Right ventricle myocardium inferior (tissue), 1 donor: ENCODE measurements around the gene MAPK14. TPM values are rescaled to one million over a fixed set of nuclear protein-coding genes. Genes with fewer than 3 reads are reported as not detected.
"Not testable (repeated sequence)": the region's sequence is repeated elsewhere in the genome, so short reads cannot be mapped to it uniquely, and the experiment has no call there.

Experiments used
- ATAC-seq: fragments of 200-7000 bp; cut with Tn5 transposase; one replicate; pipeline ENCODE4 v1.9.1; 2020; ENCODE audit warnings: mild to moderate bottlenecking, moderate library complexity
- DNase-seq: peaks from one replicate; pipeline ENCODE4 v3.0.0; 2021; ENCODE audit errors: missing footprints
- intact Hi-C: fragments of 100-400 bp; cut with DNase I; formaldehyde crosslinking; loops from one replicate; pipeline ENCODE4 v1.11.0; 2022
- total RNA-seq: library from RNA; stranded (reverse); fragmentation: NEBNext Ultra II Directional; extraction: Animal tissue kit (Norgen Biotek cat#: 25700); gene quantifications from one replicate; pipeline ENCODE4 v1.2.1, GENCODE V29; 2021
- donor health status: DM: no; HTN: yes; CAD: no; lungs with severe emphysema.

The MAPK14 gene
- total RNA-seq, 1 donor from 2014 or later: 27.1 TPM

DNA sequence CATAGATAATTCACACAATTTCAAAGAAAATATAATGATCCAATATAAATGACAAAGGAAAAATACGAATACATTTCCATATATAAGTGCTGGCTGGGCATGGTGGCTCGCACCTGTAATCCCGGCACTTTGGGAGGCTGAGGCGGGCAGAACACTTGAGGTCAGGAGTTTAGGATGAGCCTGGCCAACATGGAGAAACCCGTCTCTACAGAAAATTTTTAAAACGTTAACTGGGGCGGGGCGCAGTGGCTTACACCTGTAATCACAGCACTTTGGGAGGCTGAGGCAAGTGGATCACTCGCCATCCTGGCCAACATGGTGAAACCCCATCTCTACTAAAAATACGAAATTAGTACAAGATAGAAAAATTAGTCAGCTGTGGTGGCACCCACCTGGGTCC is 87.8 kb downstream of the MAPK14 start:
- DNase-seq (no peak), ATAC-seq (no peak)
- intact Hi-C loops: no loop called here

DNA sequence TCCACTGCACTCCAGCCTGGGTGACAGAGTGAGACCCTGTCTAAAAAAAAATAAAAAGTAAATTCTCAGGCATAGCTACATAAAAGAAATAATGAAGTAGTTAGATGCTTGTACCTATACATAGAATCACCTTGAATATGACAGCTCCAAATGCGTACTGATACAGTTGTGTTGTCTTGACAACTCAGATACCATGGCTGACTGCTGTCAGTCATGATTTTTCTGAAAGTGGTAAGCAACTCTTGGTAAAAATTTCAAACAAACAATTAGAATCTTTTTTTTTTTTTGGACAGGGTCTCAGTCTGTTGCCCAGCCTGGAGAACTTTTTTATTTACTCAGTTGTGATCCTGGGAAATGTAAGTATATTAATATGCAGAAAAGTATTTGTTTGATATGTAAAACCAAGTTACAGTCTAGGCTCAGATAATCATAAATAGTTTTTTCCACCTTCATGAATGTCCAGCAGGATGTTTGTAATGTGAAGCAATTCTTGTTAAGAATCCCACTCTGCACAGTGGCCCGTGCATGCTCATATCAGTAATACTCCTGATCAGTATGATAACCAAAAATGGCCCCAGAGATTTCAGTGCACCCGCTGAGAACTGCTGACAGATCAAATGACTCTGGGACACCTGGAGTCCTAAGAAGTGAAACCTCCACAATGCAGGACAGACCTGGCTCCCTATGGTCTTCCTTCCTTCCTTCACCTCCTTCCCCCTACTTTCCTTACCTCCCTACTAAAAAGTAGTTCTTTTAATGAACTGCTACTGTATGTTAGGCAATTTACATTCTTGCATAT is 88.7 kb downstream of the MAPK14 start:
- DNase-seq (no peak), ATAC-seq (no peak)
- intact Hi-C loops: no loop called here

DNA sequence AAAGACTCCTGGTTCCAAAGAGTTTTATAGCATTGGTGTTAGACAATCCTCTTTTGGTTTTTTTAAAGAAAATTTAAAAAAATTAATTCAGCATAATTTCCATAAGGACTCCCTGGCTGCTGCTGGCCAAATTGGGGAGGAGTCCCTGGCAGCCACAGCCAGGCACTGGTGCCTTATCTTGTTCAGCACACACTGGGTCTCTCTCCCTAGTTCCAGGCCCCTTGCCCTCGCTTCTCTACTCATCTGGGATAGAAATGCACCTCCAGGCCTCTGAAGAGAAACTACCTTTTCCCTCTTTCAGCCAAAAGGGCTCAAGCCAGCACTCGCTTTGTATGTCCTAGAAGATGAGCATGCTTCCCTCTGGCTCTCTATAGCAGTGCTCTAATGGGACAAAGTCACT is 89.3 kb downstream of the MAPK14 start:
- intact Hi-C loops: no loop called here
- ATAC-seq: no peak
- DNase-seq: no peak

DNA sequence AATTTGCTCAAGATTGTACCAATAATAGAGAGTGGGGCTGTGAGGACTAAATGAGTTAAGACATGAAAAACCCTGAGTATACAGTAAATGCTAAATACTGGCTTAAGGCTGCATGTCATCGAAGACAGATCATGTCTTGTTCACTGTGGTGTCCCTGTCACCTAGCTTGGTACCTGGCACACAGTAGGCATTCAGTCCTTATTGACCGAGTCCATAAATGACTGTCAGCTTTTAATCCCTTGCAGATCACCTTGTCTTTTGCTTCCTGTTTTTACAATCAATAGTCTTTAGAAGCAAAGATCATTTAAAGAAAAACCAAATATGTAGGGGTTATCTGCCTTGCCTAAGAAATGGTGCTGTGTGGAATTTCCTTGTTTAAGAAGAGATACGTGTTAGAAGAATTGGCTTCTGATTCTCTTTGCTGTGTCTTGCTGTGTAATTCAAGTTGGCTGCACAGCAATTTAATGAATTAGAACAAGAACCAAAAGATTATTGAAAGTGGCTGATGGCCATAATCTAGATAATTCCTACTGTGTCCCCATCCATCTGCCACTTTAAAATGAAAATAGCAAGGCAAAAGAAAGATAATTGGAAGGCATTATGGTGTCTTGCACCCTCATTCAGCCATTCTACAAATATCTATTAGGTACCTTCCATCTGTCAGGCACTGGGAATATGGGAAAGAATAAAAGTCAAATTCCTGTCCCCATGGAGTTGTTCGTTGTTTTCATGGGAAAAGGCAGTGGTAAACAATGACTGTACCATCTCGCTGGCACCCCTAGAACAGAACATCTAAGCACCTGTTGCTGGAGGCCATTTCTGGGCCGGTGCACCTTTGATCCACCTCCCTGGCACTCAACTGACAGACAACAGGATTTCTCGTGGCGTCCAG is 90.3 kb downstream of the MAPK14 start:
- ATAC-seq (no peak), DNase-seq (no peak)
- intact Hi-C loops: no loop called here

GRCh38 chr6:36118550-36119107 is 91.0 kb downstream of the MAPK14 start:
- DNase-seq (no peak), ATAC-seq (peak; percentile 41)
- intact Hi-C loops: no loop called here

DNA sequence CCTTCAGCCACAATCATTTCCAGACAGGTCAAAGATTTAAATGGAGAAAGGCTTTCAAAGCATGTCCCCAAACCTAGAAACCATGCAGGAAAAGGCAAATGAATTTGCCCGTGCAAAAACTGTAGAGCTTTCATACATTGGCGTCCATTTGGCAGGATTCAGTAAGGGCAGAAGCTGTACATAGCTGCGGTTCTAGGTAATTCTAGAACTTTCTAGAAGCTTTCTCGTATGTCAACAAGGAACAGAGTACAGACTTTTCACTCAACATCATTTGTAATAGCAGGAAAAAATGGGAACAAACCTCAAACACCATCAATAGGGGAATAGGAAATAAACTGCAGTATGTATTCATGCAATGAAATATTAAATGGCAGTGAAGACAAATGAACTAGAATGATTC is 91.6 kb downstream of the MAPK14 start:
- DNase-seq (no peak), ATAC-seq (no peak)
- intact Hi-C loops: no loop called here

DNA sequence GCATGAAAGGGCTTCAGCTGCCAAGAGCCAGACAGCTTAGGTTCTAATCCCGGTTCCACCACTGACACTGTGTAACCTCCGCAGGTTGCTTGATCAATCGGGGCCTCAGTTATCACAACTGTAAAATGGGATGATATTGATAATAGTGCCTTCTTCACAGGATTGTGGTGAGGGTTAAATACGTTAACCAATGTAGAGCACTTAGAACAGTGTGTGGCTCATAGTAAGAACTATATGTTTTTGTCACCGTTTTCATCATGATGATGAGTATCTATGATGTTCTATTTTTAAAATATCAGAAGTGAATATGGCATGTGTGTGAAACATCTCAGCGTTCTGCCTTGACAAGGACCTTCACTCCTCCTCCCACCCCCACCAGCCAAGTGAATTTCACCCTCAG is 92.4 kb downstream of the MAPK14 start:
- intact Hi-C loops: no loop called here
- DNase-seq: no peak
- no peak for ATAC-seq

DNA sequence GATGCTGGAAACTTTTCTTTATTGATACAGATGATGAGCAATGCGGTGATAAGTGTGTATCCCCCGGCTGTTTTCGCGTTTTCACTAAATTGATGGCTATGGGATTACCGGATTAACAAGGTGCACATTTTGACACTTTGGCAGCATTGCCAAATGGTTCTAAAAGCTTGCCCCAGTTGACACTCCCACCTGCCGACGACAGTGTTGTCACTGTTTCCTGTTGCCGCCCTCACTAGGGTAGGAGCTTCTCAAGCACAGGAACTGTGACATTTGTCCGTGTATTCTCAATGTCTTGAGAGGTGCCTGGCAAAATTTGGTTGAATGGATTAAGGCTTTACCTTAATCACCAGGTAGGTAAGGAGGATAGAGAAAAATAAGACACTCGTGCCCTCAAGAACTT is 92.9 kb downstream of the MAPK14 start:
- ATAC-seq: no peak
- intact Hi-C loops: no loop called here
- DNase-seq: peak; percentile 72

- intact Hi-C loops: no loop called here
- DNase-seq (peak; percentile 75), ATAC-seq (peak; percentile 10)
These were observed 93.6 kb downstream of the MAPK14 start for GRCh38 chr6:36120979-36121786.

- no peak for ATAC-seq
- intact Hi-C loops: no loop called here
These were observed 94.3 kb downstream of the MAPK14 start for GRCh38 chr6:36121787-36122494.

DNA sequence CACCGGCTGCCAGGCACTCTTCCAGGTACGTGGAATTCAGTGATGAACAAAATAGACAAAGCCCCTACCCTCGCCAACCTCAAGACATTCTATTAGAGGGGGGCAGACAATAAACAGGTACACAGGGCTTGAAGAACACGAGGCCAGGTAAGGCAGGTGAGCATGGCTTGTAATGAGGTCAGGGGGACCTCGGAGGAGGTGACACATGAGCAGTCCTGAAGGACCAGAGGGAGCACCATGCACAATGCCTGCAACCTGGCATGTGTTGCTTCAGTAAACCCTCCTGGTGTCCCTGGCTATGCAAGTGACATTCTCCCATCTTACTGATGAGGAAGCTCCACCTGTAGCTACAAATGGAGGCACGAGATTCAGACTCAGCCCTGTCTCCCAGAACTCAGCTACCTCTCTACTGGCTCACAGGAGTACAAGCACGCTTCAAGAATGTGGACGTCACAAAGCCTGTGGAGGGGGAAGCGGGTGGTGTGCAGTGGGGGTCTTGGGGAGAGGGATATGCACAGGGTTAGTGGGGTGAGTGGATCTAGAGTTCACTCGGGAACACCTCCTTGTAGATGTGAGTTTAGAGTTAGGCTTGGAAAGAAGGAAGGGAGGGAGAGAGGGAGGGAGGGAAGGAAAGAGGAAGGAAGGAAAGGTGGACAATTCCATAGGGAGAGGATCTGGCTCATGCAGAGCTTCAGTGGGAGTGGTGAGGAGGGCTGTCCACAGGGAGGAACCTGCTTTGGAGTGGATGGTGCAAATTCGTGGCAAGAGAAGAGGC is 95.1 kb downstream of the MAPK14 start:
- DNase-seq: no peak
- intact Hi-C loops: no loop called here
- no peak for ATAC-seq

More at GRCh38 chr6:36121787-36122494, 94.3 kb downstream of the MAPK14 start:
- DNase-seq: no peak

DNA sequence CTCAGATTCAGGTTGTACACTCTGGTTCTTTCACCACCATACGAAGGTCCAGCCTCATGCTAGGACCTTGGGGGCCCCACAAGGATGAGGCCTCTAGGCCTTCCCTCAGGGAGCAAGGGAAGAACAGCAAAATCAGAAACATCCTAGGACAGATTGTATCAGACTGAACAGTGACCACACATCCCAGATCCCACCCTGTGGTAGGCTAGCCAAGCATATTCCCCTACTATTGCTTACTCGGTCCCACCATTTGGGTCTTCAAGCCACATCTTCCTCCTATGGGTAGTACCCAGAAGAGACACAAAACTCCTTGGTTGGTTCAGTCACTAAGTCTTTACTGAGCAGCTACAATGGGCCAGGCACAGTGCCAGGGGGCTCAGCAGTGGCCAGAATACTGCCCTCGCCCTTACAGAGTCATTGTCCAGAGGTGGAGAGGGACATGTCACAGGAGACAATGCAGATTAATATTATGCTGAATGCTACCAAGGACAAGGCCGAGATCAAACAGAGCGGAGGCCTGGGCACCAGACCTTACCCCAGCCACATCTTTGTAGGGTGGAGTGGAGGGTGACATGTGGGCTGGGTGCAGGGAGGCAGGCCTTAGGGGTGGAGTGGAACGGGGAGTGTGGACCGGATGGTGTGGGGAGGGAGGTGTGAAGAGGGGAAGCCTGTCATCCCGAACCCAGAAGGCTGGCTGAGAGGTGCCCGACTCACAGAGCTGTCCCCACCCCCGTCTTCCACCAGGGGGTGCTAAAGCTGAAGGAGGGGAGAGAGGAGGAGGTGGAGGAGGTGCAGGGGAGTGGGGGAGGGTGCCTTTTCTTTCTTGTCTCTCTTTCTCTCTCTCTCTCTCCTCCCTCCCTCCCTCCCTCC is 95.9 kb downstream of the MAPK14 start:
- intact Hi-C loops: loop anchor here (2.0 kb wide), 2 partner anchors 73 to 237 kb away; partner anchors contain the start of gene BRPF3
- peak; percentile 87 for DNase-seq
- peak; percentile 85 for ATAC-seq

- not testable (repeated sequence) for DNase-seq, ATAC-seq
- intact Hi-C loops: loop anchor here (2.0 kb wide), 2 partner anchors 72 to 236 kb away; partner anchors contain the start of gene BRPF3
These were observed 96.7 kb downstream of the MAPK14 start for GRCh38 chr6:36124346-36124745.

GRCh38 chr6:36124881-36125280 is 97.3 kb downstream of the MAPK14 start:
- intact Hi-C loops: loop anchor here (2.0 kb wide), 2 partner anchors 72 to 236 kb away; partner anchors contain the start of gene BRPF3
- ATAC-seq (no peak), DNase-seq (no peak)

GRCh38 chr6:36125575-36125974 is 98.0 kb downstream of the MAPK14 start:
- intact Hi-C loops: loop anchor here (2.0 kb wide), 2 partner anchors 71 to 235 kb away; partner anchors contain the start of gene BRPF3
- no peak for ATAC-seq

GRCh38 chr6:36126121-36126520 is 98.5 kb downstream of the MAPK14 start:
- no peak for ATAC-seq
- intact Hi-C loops: no loop called here
- DNase-seq: no peak

More at GRCh38 chr6:36125575-36125974, 98.0 kb downstream of the MAPK14 start:
- no peak for DNase-seq
